ENCODE results near the gene NR2E3. TPM values are rescaled to one million over a fixed set of nuclear protein-coding genes. Genes with fewer than 3 reads are reported as not detected.

Gene NR2E3
- total RNA-seq, 1 experiment from 2014 or later = 0.77 TPM

- ChIA-PET CTCF (no interaction called here), POLR2A (ENCODE audit: unreplicated experiment) (no interaction called here)
- H3K36me3 ChIP-seq (ENCODE audit: low read depth, low read length) = peaks cover 12% of the 10 kb centered on the region
- TF ChIP-seq CTCF (conservative IDR thresholded peaks at IDR 0.05; ENCODE audit: low read depth, low read length) = no peak
- TF ChIP-seq EZH2phosphoT487 (IDR thresholded peaks at IDR 0.05; ENCODE audit: borderline replicate concordance, low read length) = no peak
- TF ChIP-seq EZH2 (IDR thresholded peaks at IDR 0.05; ENCODE audit: low read length, unreplicated experiment) = no peak
- no TSS peak for BruUV-seq (replicated peaks)
- intact Hi-C loops (cut with micrococcal nuclease) = loop anchor here (10.0 kb wide), 1 partner anchor 324 kb away; no protein-coding TSS in a partner anchor
- no peaks in the 10 kb centered on the region for H4K20me1 ChIP-seq (ENCODE audit: low read length)
- no peaks in the 10 kb centered on the region for H3F3A ChIP-seq (ENCODE audit: low read length, unreplicated experiment)
- H3K27me3 ChIP-seq (ENCODE audit: low read length) = no peaks in the 10 kb centered on the region
- H3K4me3 ChIP-seq (ENCODE audit: low read length) = no peak overlapping the region
- H3K4me2 ChIP-seq (ENCODE audit: low read length) = no peak overlapping the region
- no peaks in the 10 kb centered on the region for H3K9me3 ChIP-seq (ENCODE audit: low read length)
- no peak overlapping the region for H3K9ac ChIP-seq (ENCODE audit: low read length)
- H2AFZ ChIP-seq (ENCODE audit: low read length) = no peak overlapping the region
- H3K9me2 ChIP-seq (replicated peaks; ENCODE audit: low read length) = no peaks in the 10 kb centered on the region
- no peaks in the 10 kb centered on the region for H3K4me1 ChIP-seq (ENCODE audit: insufficient read depth, low read length)
- no peak for DNase-seq
- ATAC-seq = no peak
- H3K27ac ChIP-seq (ENCODE audit: low read length) = no peak overlapping the region
- no peaks in the 10 kb centered on the region for H3K79me2 ChIP-seq (ENCODE audit: low read length)
These were observed 20.6 kb downstream of the NR2E3 start for GRCh38 chr15:71830981-71831380.

- TF ChIP-seq EZH2phosphoT487 (IDR thresholded peaks at IDR 0.05; ENCODE audit: borderline replicate concordance, low read length) (no peak), EZH2 (IDR thresholded peaks at IDR 0.05; ENCODE audit: low read length, unreplicated experiment) (no peak)
- no peaks in the 10 kb centered on the region for H3K9me3 ChIP-seq (ENCODE audit: low read length)
- DNase-seq (no peak), ATAC-seq (no peak)
- H2AFZ ChIP-seq (ENCODE audit: low read length) = no peak overlapping the region
- intact Hi-C loops (cut with micrococcal nuclease) = no loop called here
- no TSS peak for BruUV-seq (replicated peaks)
- H3K27me3 ChIP-seq (ENCODE audit: low read length) = no peaks in the 10 kb centered on the region
- H3K79me2 ChIP-seq (ENCODE audit: low read length) = no peaks in the 10 kb centered on the region
- no peaks in the 10 kb centered on the region for H3K4me1 ChIP-seq (ENCODE audit: insufficient read depth, low read length)
- H3K9ac ChIP-seq (ENCODE audit: low read length) = no peak overlapping the region
- no peak overlapping the region for H3K4me2 ChIP-seq (ENCODE audit: low read length)
- no peak overlapping the region for H3K4me3 ChIP-seq (ENCODE audit: low read length)
- H3K9me2 ChIP-seq (replicated peaks; ENCODE audit: low read length) = no peaks in the 10 kb centered on the region
- H4K20me1 ChIP-seq (ENCODE audit: low read length) = no peaks in the 10 kb centered on the region
- ChIA-PET POLR2A (ENCODE audit: unreplicated experiment) (no interaction called here), CTCF (no interaction called here)
- no peaks in the 10 kb centered on the region for H3K36me3 ChIP-seq (ENCODE audit: low read depth, low read length)
- H3F3A ChIP-seq (ENCODE audit: low read length, unreplicated experiment) = no peaks in the 10 kb centered on the region
- no peak overlapping the region for H3K27ac ChIP-seq (ENCODE audit: low read length)
These were observed 31.2 kb downstream of the NR2E3 start for GRCh38 chr15:71841563-71841962.

- Histone ChIP-seq H3K79me2 (ENCODE audit: low read length) (no peaks in the 10 kb centered on the region), H3K4me3 (ENCODE audit: low read length) (no peak overlapping the region), H3K4me2 (ENCODE audit: low read length) (no peak overlapping the region), H3K4me1 (ENCODE audit: insufficient read depth, low read length) (no peaks in the 10 kb centered on the region), H3K9ac (ENCODE audit: low read length) (no peak overlapping the region), H3K27ac (ENCODE audit: low read length) (no peak overlapping the region), H4K20me1 (ENCODE audit: low read length) (no peaks in the 10 kb centered on the region), H3F3A (ENCODE audit: low read length, unreplicated experiment) (no peaks in the 10 kb centered on the region), H3K27me3 (ENCODE audit: low read length) (no peaks in the 10 kb centered on the region), H2AFZ (ENCODE audit: low read length) (no peak overlapping the region), H3K9me3 (ENCODE audit: low read length) (no peaks in the 10 kb centered on the region), H3K36me3 (ENCODE audit: low read depth, low read length) (no peaks in the 10 kb centered on the region), H3K9me2 (replicated peaks; ENCODE audit: low read length) (no peaks in the 10 kb centered on the region)
- no TSS peak for BruUV-seq (replicated peaks)
- intact Hi-C loops (cut with micrococcal nuclease) = no loop called here
- DNase-seq = no peak
- POLR2A ChIA-PET (ENCODE audit: unreplicated experiment) = no interaction called here
- no peak for ATAC-seq
- CTCF ChIA-PET = no interaction called here
- TF ChIP-seq CTCF (conservative IDR thresholded peaks at IDR 0.05; ENCODE audit: low read depth, low read length) = no peak
- no peak for TF ChIP-seq EZH2phosphoT487 (IDR thresholded peaks at IDR 0.05; ENCODE audit: borderline replicate concordance, low read length)
- TF ChIP-seq EZH2 (IDR thresholded peaks at IDR 0.05; ENCODE audit: low read length, unreplicated experiment) = no peak
These were observed 34.6 kb downstream of the NR2E3 start for GRCh38 chr15:71844916-71845315.
